Activated CD8-positive, alpha-beta memory T cell treated with anti-CD3 and anti-CD28 coated beads for 36 hours (primary cell): ENCODE results near the gene DHFR. TPM values are rescaled to one million over a fixed set of nuclear protein-coding genes. Genes with fewer than 3 reads are reported as not detected.

Source experiments
- CTCF ChIA-PET: fragments of 350-600 bp; sonication (Branson Sonifier 250); formaldehyde crosslinking; loops from one replicate; lab custom pipeline; 2021; ENCODE audit warnings: antibody characterized with exemption; lab: Charles Lee
- POLR2A ChIA-PET: fragments of 350-600 bp; sonication (Branson Sonifier 250); formaldehyde crosslinking; loops from one replicate; lab custom pipeline; 2021; ENCODE audit warnings: antibody characterized with exemption; lab: Charles Lee
- total RNA-seq, 2 experiments: library from RNA; stranded (reverse); gene quantifications; one replicate each; pipeline ENCODE4 v1.2.3, GENCODE V29; 2021

DHFR gene
- total RNA-seq, result 100 to 1,000 TPM in 1 of 2 experiments, 10 to 100 TPM in 1; 96.3 to 102 TPM

DNA sequence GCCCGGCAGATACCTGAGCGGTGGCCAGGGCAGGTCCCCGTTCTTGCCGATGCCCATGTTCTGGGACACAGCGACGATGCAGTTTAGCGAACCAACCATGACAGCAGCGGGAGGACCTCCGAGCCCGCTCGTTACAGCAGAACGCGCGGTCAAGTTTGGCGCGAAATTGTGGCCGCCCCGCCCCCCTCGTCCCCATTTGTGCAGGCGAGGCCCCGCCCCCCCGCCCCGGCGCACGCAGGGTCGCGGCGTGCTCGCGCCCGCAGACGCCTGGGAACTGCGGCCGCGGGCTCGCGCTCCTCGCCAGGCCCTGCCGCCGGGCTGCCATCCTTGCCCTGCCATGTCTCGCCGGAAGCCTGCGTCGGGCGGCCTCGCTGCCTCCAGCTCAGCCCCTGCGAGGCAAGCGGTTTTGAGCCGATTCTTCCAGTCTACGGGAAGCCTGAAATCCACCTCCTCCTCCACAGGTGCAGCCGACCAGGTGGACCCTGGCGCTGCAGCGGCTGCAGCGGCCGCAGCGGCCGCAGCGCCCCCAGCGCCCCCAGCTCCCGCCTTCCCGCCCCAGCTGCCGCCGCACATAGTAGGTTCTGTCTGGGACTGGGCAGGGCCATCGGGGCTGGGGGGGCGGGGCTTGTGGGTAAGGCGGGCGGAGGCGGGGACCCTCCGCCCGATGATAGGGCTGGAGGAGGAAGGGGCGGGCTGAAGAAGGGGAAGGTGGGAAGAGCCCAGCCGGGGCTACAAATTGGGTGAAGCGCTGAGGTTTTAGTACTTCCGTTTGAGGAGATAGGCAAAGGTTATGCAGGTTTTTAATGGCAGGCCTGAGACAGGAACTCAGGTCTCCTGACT is at the start of gene DHFR, which contains the start of gene MSH3:
TSS of gene DHFR (minus strand) at position 593 of the 840 bp plus-strand sequence. CDS start at position 99, 494 bp downstream.
TSS of gene MSH3 (plus strand) at position 262 of the 840 bp plus-strand sequence. CDS start at position 338, 76 bp downstream.
- ChIA-PET POLR2A (interaction anchor here (0.7 to 1.2 kb wide), 4 partner anchors 10 to 474 kb away, joined by 3 read pairs; no protein-coding TSS in a partner anchor), CTCF (interaction anchor here (1.7 kb wide), 1 partner anchor 17 kb away, joined by 6 read pairs; no protein-coding TSS in a partner anchor)

DNA sequence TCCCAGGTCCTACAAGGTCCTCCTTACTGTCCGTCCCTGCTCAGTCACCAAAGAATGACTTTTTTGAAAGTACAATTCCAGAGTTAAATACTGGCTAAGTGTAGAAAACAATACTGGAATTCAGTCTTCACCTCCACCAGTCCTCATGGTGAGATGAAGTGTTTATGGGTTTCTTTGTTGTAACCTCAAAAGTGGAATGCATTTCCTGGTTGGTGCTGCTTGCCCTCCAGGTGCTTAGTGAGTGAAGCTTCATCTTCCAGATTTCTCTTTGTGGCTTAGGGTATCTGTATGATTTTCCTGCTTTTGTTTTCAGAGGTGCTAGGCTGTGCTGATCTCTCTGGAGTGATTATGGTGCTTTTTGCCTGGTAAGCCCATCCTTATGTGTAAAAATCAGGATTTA is 49.4 kb upstream of the DHFR start:
- CTCF ChIA-PET, result interaction anchor here (0.8 kb wide), 1 partner anchor 492 kb away, joined by 3 read pairs; no protein-coding TSS in a partner anchor
- POLR2A ChIA-PET, result no interaction called here

GRCh38 chr5:80703747-80704146 is 49.0 kb upstream of the DHFR start:
- ChIA-PET POLR2A (no interaction called here), CTCF (no interaction called here)

DNA sequence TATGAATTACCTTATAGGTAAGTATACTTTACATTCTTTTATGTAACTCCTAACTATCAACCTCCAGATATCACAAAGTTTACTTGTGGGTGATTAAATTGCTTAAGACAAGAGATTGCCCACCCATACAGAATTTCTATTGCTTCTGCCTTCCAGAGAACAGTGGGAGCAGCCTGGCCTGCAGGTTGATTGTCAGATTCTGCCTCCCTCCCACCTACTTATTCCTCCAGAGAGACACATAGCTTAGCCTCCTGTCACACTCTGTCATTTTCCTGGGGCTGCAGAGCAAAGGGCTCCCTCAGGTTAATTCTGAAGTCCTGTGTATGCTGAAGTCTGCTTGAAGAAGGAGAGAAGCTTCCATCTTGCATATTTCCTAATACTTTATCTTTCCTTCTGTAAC is 48.5 kb upstream of the DHFR start:
- POLR2A ChIA-PET, result no interaction called here
- CTCF ChIA-PET, result no interaction called here

DNA sequence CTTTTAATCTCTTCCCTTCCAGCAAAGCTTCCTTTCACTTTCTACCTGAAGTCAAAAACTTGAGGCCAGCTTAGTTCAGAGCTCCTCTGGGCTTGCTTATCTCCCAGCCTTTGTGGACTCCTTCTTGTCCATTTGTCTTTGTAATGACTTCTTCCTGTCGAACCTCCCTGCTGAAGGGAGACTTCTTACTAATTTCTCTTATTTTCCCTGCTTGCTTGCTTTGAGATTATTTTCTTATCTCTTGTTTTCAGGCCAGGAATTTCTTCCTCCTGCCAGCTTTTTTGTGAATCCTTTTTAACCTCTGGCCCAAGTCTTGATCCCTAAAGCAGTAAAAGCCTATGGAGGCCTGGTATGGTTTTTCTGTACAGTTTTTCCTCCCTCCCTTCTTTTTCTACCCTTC is 46.8 kb upstream of the DHFR start:
- CTCF ChIA-PET, result interaction anchor here (0.6 kb wide), 1 partner anchor 1075 kb away, joined by 3 read pairs; no protein-coding TSS in a partner anchor
- POLR2A ChIA-PET, result no interaction called here

- POLR2A ChIA-PET, result no interaction called here
- CTCF ChIA-PET, result no interaction called here
Observed at GRCh38 chr5:80698369-80698768, 43.6 kb upstream of the DHFR start.

DNA sequence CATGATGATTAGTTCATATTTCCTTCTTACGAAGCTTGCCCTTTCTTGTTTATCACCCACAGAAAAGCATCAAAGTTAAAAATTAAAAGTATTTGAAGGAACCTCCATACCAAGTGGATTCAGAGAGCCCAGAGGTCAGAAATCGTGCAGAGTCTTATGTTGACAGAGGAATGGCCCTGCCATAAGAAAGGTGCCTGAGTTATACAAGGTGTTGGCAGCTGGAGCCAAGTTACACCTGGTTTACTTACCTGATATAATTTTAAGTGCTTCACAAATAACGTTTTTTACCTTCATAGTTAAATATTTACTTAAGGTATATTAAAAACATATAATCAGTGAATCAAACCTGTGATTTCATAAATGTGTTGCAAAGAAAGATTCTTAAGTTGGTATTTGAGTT is 42.3 kb upstream of the DHFR start:
- CTCF ChIA-PET, result interaction anchor here (1.2 kb wide), 1 partner anchor 25 kb away, joined by 3 read pairs; no protein-coding TSS in a partner anchor
- POLR2A ChIA-PET, result no interaction called here

GRCh38 chr5:80696450-80696849 is 41.7 kb upstream of the DHFR start:
- ChIA-PET CTCF (interaction anchor here (1.2 kb wide), 1 partner anchor 26 kb away, joined by 3 read pairs; no protein-coding TSS in a partner anchor), POLR2A (no interaction called here)

DNA sequence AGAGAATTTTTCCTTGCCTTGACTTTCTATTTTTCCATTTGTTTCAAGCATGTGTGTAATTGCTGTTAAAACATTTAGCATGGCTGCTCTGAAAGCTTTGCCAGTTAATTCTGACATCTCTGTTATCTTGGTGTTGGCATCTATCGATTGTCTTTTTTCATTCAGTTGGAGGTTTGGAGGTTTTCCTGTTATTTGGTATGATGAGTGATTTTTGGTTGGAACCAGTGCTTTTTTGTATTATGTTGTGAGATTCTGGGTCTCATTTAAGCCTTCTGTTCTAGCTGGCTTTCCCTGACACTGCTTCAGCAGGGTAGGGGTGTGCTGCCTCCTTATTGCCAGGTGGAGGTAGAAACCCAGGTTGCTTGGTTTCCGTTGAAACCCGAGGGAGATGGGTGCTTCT is 40.9 kb upstream of the DHFR start:
- CTCF ChIA-PET, result no interaction called here
- POLR2A ChIA-PET, result no interaction called here

GRCh38 chr5:80689627-80690026 is 34.8 kb upstream of the DHFR start:
- ChIA-PET CTCF (no interaction called here), POLR2A (no interaction called here)

- CTCF ChIA-PET, result no interaction called here
- POLR2A ChIA-PET, result no interaction called here
Observed at GRCh38 chr5:80688648-80689420, 34.1 kb upstream of the DHFR start.

GRCh38 chr5:80686757-80687156 is 32.0 kb upstream of the DHFR start:
- POLR2A ChIA-PET, result no interaction called here
- CTCF ChIA-PET, result interaction anchor here (1.1 kb wide), 1 partner anchor 509 kb away, joined by 3 read pairs; no protein-coding TSS in a partner anchor

DNA sequence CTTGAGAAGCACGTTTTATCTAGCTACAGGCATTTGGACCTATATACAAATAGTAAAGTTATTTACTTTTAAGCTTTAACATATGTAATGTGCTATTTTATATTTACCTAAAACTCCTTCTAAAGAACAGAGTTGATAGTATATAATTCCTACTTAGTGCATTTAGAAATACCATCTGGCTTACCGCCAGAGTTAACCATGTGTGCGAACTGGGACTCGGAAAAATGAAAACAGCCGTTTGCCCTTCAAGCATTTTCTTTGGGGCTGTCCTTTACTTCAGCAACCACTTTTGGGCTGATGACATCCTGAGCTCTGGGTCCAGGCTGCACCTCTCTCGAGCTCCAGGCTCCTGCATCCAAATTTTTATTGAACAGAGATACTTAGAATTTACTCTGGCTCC is 21.9 kb upstream of the DHFR start:
- ChIA-PET POLR2A (no interaction called here), CTCF (no interaction called here)

DNA sequence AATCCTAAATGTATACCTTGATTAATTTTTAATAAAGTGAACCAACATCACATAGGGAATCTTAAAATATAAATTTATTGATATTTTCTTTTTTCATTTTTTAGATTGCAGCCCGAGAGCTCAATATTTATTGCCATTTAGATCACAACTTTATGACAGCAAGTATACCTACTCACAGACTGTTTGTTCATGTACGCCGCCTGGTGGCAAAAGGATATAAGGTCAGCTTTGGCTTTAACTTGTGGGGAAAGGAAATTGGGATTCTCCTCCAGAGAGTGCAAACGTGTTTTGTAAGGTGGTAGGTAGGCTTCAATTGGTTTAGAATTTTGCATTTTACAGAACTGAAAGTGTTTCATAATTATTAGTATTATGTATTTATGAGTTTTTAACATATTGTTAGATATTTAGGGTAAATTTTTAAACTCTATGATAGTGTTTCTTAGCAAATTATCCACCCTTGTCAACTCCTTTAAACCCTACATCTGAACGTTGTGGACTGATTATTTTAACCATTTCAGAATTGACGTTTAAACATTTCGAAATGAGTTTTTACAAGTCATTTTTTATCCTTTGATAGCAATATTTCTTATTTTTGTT is 17.5 kb upstream of the DHFR start:
- CTCF ChIA-PET, result interaction anchor here (0.6 to 1.3 kb wide), 4 partner anchors 8 to 519 kb away, joined by 3 to 6 read pairs (median 4); no protein-coding TSS in a partner anchor
- POLR2A ChIA-PET, result no interaction called here

GRCh38 chr5:80668016-80668969 is 13.5 kb upstream of the DHFR start:
- CTCF ChIA-PET, result no interaction called here
- POLR2A ChIA-PET, result no interaction called here

GRCh38 chr5:80667384-80667783 is 12.6 kb upstream of the DHFR start:
- ChIA-PET POLR2A (no interaction called here), CTCF (no interaction called here)

DNA sequence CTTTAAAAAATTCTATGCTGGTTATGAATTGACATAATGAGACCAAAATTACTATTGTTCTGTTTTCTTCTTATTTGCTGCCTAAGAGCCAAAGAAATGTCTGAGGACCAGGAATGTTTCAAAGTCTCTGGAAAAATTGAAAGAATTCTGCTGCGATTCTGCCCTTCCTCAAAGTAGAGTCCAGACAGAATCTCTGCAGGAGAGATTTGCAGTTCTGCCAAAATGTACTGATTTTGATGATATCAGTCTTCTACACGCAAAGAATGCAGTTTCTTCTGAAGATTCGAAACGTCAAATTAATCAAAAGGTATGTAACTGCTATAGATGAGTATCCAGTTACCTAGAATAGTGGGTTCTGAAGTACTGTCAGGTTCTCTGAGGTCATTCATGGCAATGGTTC is 10.3 kb upstream of the DHFR start:
- ChIA-PET POLR2A (no interaction called here), CTCF (no interaction called here)

- ChIA-PET CTCF (no interaction called here), POLR2A (no interaction called here)
Observed at GRCh38 chr5:80662108-80662507, 7.3 kb upstream of the DHFR start.
